A549 (cell line): ENCODE results near the gene OR1E1. TPM values are rescaled to one million over a fixed set of nuclear protein-coding genes. Genes with fewer than 3 reads are reported as not detected.

Experiments used
- ATAC-seq, 2 experiments: fragments of 200-7000 bp in 1 of 2; fragments of >200 bp in 1 of 2; cut with Nextera tagmentation in 1 of 2; cut with Tn5 transposase in 1 of 2; 3 replicates each; pipeline versions ENCODE4 v1.8.0 to v1.9.1; 2018 to 2020; ENCODE audit warnings: mild to moderate bottlenecking in 1 of 2, moderate library complexity in 1 of 2
- CTCF ChIA-PET: fragments of 300-600 bp; sonication (Branson Sonifier 250); formaldehyde crosslinking; extraction: SDS; loops from one replicate; lab custom pipeline; 2021; ENCODE audit warnings: antibody characterized with exemption, inconsistent platforms; lab: Yijun Ruan, JAX
- POLR2A ChIA-PET: fragments of 350-600 bp; formaldehyde crosslinking; extraction: SDS; loops from one replicate; lab custom pipeline; 2021; ENCODE audit warnings: antibody characterized with exemption, inconsistent platforms; lab: Yijun Ruan, JAX
- DNase-seq, 2 experiments: peaks; one replicate each; pipeline versions ENCODE4 v3.0.0 to v3.0.0-alpha.2; 2011 to 2016; ENCODE audit warnings: low read depth in 1 of 2, low spot score in 1 of 2
- FAIRE-seq: peaks from 2 replicates; lab custom pipeline; 2011; peaks lifted over from hg19 to GRCh38; lab: Jason Lieb, UNC
- H3K27ac ChIP-seq, 2 experiments: fragments of >200 bp; sonication (Bioruptor Twin); formaldehyde crosslinking; 3 replicates each; pipeline ENCODE4 v1.5.1; 2016 to 2017
- H3K4me1 ChIP-seq: fragments of >200 bp; sonication (Bioruptor Twin); formaldehyde crosslinking; 3 replicates; pipeline ENCODE4 v1.6.1; 2016
- H3K4me2 ChIP-seq: fragments of >200 bp; sonication (Bioruptor Twin); formaldehyde crosslinking; 3 replicates; pipeline ENCODE4 v1.6.1; 2016
- H3K4me3 ChIP-seq: fragments of >200 bp; sonication (Bioruptor Twin); formaldehyde crosslinking; 3 replicates; pipeline ENCODE4 v1.5.1; 2016
- H3K9me3 ChIP-seq: fragments of >200 bp; sonication (Bioruptor Twin); formaldehyde crosslinking; 3 replicates; pipeline ENCODE4 v1.6.1; 2016
- CBX8 ChIP-seq: fragments of 200-600 bp; sonication (generic); IDR thresholded peaks from 2 replicates; pipeline ENCODE4 v1.6.1; 2016
- CEBPB ChIP-seq, 2 experiments: fragments of >200 bp in 1 of 2; sonication (Bioruptor Twin) in 1 of 2; formaldehyde crosslinking in 1 of 2; IDR thresholded peaks; 2 replicates each; pipeline ENCODE4 v1.6.1; 2012 to 2016
- CHD4 ChIP-seq: fragments of 200-600 bp; sonication (generic); IDR thresholded peaks from 2 replicates; pipeline ENCODE4 v1.6.1; 2016; ENCODE audit warnings: antibody characterized with exemption, mild to moderate bottlenecking, borderline replicate concordance
- ESRRA ChIP-seq: fragments of 150-350 bp; IDR thresholded peaks from 2 replicates; pipeline ENCODE4 v1.6.1; 2014; ENCODE audit warnings: mild to moderate bottlenecking, low read length, borderline replicate concordance
- FOSB ChIP-seq: fragments of 250-450 bp; sonication (Bioruptor Pico); IDR thresholded peaks from 2 replicates; pipeline ENCODE4 v1.5.0; 2020; ENCODE audit warnings: mild to moderate bottlenecking, moderate library complexity
- FOXS1 ChIP-seq: fragments of 250-450 bp; sonication (Bioruptor Pico); IDR thresholded peaks from 2 replicates; pipeline ENCODE4 v1.5.0; 2020; ENCODE audit warnings: mild to moderate bottlenecking, moderate library complexity
- HEYL ChIP-seq: fragments of 250-450 bp; sonication (Bioruptor Pico); IDR thresholded peaks from 2 replicates; pipeline ENCODE4 v1.8.0; 2021; ENCODE audit warnings: mild to moderate bottlenecking, moderate library complexity
- HOXB13 ChIP-seq: fragments of 250-450 bp; sonication (Bioruptor Pico); IDR thresholded peaks from 2 replicates; pipeline ENCODE4 v1.5.0; 2020; ENCODE audit warnings: low read depth, mild to moderate bottlenecking, moderate library complexity
- KDM5A ChIP-seq: fragments of 200-600 bp; sonication (generic); IDR thresholded peaks from 2 replicates; pipeline ENCODE4 v1.6.1; 2016; ENCODE audit warnings: antibody characterized with exemption, mild to moderate bottlenecking
- MYC ChIP-seq: IDR thresholded peaks from 2 replicates; pipeline ENCODE4 v1.6.1; 2012; ENCODE audit warnings: mild to moderate bottlenecking, inconsistent platforms, low read length, improper control_type of control experiment, borderline replicate concordance
- PBX3 ChIP-seq: IDR thresholded peaks from 2 replicates; pipeline ENCODE4 v1.6.1; 2012
- RAD21 ChIP-seq, 2 experiments: fragments of >200 bp in 1 of 2; sonication (Bioruptor Twin) in 1 of 2; formaldehyde crosslinking in 1 of 2; IDR thresholded peaks in 1 of 2; conservative IDR thresholded peaks in 1 of 2; 2 replicates in 1 of 2; 3 replicates in 1 of 2; pipeline ENCODE4 v1.6.1; 2012 to 2018; ENCODE audit warnings: inconsistent platforms in 1 of 2
- RARB ChIP-seq: fragments of 250-450 bp; sonication (Bioruptor Pico); IDR thresholded peaks from 2 replicates; pipeline ENCODE4 v1.8.0; 2021; ENCODE audit warnings: mild to moderate bottlenecking, moderate library complexity
- RCOR1 ChIP-seq: fragments of 150-350 bp; IDR thresholded peaks from 2 replicates; pipeline ENCODE4 v1.6.1; 2014; ENCODE audit warnings: antibody characterized with exemption, low read length, low read depth
- ZFP36 ChIP-seq: fragments of 450-650 bp; IDR thresholded peaks from 2 replicates; pipeline ENCODE4 v1.6.1; 2014; ENCODE audit warnings: borderline replicate concordance; ENCODE audit not compliant: partially characterized antibody
- ZNF302 ChIP-seq: fragments of 250-450 bp; sonication (Bioruptor Pico); IDR thresholded peaks from 2 replicates; pipeline ENCODE4 v1.9.0; 2021; ENCODE audit warnings: inconsistent platforms, mild to moderate bottlenecking, moderate library complexity
- WGBS: methylation state at CpG from one replicate; pipeline ENCODE4 v1.1.6; 2017; ENCODE audit errors: missing lambda C conversion rate; 5-methylcytosine and 5-hydroxymethylcytosine counted together
- polyA plus RNA-seq, 4 experiments: library from polyadenylated mRNA; depleted of rRNA in 3 of 4; stranded (reverse); fragments of >200 nt; fragmentation: RNase III in 1 of 4; extraction: RNeasy Plus Mini Kit Qiagen cat#74134 plus additional on column Dnase treatment in 1 of 4; gene quantifications; 2 replicates in 3 of 4; 3 replicates in 1 of 4; pipeline ENCODE4 v1.2.3, GENCODE V29; 2011 to 2017
- TF ChIP-seq, protein P1 (sequence below): fragments of >200 bp; sonication (Bioruptor Twin); formaldehyde crosslinking; IDR thresholded peaks from 3 replicates; pipeline ENCODE4 v1.5.1; 2016
- TF ChIP-seq, protein P2 (sequence below): fragments of 150-350 bp; IDR thresholded peaks from 2 replicates; pipeline ENCODE4 v1.6.1; 2014; ENCODE audit warnings: low read depth, mild to moderate bottlenecking, low read length
- TF ChIP-seq, protein P3 (sequence below): fragments of >200 bp; sonication (Bioruptor Twin); formaldehyde crosslinking; IDR thresholded peaks from 3 replicates; pipeline ENCODE4 v1.6.1; 2016

OR1E1 gene
- polyA plus RNA-seq, 2 of the 4 experiments (the other 2 are of a cell fraction) = not detected

- DNase-seq = peak in 1 of 2 experiments; percentile 52
- CTCF ChIA-PET = no interaction called here
- WGBS = 31% methylated on average over 2 of the region's 2 CpGs
- no peaks in the 10 kb centered on the region for H3K9me3 ChIP-seq
- peak; percentile 33 to 58; a peak in 2 of 5 replicates for TF ChIP-seq RAD21 (conservative IDR thresholded peaks at IDR 0.05 in 1 of 2, IDR thresholded peaks at IDR 0.05 in 1 of 2)
- TF ChIP-seq, protein P1, sequence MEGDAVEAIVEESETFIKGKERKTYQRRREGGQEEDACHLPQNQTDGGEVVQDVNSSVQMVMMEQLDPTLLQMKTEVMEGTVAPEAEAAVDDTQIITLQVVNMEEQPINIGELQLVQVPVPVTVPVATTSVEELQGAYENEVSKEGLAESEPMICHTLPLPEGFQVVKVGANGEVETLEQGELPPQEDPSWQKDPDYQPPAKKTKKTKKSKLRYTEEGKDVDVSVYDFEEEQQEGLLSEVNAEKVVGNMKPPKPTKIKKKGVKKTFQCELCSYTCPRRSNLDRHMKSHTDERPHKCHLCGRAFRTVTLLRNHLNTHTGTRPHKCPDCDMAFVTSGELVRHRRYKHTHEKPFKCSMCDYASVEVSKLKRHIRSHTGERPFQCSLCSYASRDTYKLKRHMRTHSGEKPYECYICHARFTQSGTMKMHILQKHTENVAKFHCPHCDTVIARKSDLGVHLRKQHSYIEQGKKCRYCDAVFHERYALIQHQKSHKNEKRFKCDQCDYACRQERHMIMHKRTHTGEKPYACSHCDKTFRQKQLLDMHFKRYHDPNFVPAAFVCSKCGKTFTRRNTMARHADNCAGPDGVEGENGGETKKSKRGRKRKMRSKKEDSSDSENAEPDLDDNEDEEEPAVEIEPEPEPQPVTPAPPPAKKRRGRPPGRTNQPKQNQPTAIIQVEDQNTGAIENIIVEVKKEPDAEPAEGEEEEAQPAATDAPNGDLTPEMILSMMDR = peak; percentile 15; the same call in 1 of the 3 replicates
- no peak for TF ChIP-seq CHD4
- POLR2A ChIA-PET = no interaction called here
- FAIRE-seq = peak; percentile 59
- H3K27ac ChIP-seq = no peak overlapping the region
- H3K4me1 ChIP-seq = no peaks in the 10 kb centered on the region
- no peak overlapping the region for H3K4me2 ChIP-seq
- H3K4me3 ChIP-seq = no peak overlapping the region
- ATAC-seq = peak; percentile 71 to 80
Measured at GRCh38 chr17:3447625-3448024, 49.4 kb upstream of the OR1E1 start.

DNA sequence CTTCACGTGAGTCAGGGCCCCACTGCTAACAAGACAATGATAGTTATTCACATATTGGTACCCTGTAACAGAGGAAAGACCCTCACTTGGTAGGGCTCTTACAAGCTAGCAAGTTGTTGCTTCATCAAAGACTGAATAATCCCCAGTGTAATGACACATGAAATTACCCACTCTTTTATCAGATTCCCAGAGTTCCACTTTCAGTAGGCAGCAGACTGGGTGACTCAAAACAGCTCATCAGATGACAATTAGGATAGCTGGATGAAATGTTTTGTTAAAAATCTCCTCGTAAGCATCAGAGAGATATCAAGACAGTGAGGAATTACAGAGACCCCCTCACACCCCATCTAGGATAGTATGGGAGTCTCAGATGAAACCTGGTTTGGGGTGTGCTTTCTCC, 42.2 kb upstream of the OR1E1 start:
- 4% methylated on average over 2 of the region's 2 CpGs for WGBS
- ChIA-PET CTCF (no interaction called here), POLR2A (no interaction called here)
- Histone ChIP-seq H3K27ac (no peak overlapping the region), H3K4me3 (no peak overlapping the region), H3K9me3 (no peaks in the 10 kb centered on the region), H3K4me1 (no peaks in the 10 kb centered on the region), H3K4me2 (no peak overlapping the region)
- ATAC-seq (no peak), FAIRE-seq (no peak), DNase-seq (no peak)
- no peak for TF ChIP-seq ZNF302 (CRISPR knock-in tag)
- no peak for TF ChIP-seq ESRRA
- no peak for TF ChIP-seq CEBPB (IDR thresholded peaks at IDR 0.05)
- TF ChIP-seq MYC = no peak
- no peak for TF ChIP-seq ZFP36
- TF ChIP-seq PBX3 = no peak
- no peak for TF ChIP-seq CBX8
- TF ChIP-seq, protein P2, sequence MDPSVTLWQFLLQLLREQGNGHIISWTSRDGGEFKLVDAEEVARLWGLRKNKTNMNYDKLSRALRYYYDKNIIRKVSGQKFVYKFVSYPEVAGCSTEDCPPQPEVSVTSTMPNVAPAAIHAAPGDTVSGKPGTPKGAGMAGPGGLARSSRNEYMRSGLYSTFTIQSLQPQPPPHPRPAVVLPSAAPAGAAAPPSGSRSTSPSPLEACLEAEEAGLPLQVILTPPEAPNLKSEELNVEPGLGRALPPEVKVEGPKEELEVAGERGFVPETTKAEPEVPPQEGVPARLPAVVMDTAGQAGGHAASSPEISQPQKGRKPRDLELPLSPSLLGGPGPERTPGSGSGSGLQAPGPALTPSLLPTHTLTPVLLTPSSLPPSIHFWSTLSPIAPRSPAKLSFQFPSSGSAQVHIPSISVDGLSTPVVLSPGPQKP = no peak
- TF ChIP-seq KDM5A = no peak
- TF ChIP-seq, protein P1 = no peak
- no peak for TF ChIP-seq RARB (CRISPR knock-in tag)
- TF ChIP-seq FOSB (CRISPR knock-in tag) = no peak
- TF ChIP-seq HEYL (CRISPR knock-in tag) = no peak
- no peak for TF ChIP-seq FOXS1 (CRISPR knock-in tag)
- no peak for TF ChIP-seq RCOR1
- TF ChIP-seq, protein P3, sequence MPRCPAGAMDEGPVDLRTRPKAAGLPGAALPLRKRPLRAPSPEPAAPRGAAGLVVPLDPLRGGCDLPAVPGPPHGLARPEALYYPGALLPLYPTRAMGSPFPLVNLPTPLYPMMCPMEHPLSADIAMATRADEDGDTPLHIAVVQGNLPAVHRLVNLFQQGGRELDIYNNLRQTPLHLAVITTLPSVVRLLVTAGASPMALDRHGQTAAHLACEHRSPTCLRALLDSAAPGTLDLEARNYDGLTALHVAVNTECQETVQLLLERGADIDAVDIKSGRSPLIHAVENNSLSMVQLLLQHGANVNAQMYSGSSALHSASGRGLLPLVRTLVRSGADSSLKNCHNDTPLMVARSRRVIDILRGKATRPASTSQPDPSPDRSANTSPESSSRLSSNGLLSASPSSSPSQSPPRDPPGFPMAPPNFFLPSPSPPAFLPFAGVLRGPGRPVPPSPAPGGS = no peak
- no peak for TF ChIP-seq HOXB13
- TF ChIP-seq RAD21 (conservative IDR thresholded peaks at IDR 0.05 in 1 of 2, IDR thresholded peaks at IDR 0.05 in 1 of 2) = no peak
